Kidney epithelial cell (primary cell): ENCODE measurements around the gene MITF. TPM values are rescaled to one million over a fixed set of nuclear protein-coding genes. Genes with fewer than 3 reads are reported as not detected.

Experiments used
- DNase-seq: peaks from one replicate; pipeline ENCODE4 v3.0.0-alpha.2; 2010; ENCODE audit warnings: low read depth
- H3K27me3 ChIP-seq: 2 replicates; pipeline ENCODE4 v1.6.0; 2011; ENCODE audit warnings: low read length; ENCODE audit not compliant: control insufficient read depth, insufficient read depth
- H3K36me3 ChIP-seq: 2 replicates; pipeline ENCODE4 v1.5.1; 2011; ENCODE audit warnings: low read length; ENCODE audit not compliant: control insufficient read depth, insufficient read depth
- H3K4me3 ChIP-seq: 2 replicates; pipeline ENCODE4 v1.5.1; 2011; ENCODE audit warnings: low read depth, mild to moderate bottlenecking, control low read depth, low read length
- CTCF ChIP-seq: IDR thresholded peaks from 2 replicates; pipeline ENCODE4 v1.5.1; 2011; ENCODE audit warnings: mild to moderate bottlenecking, moderate library complexity, low read length, control low read depth, inconsistent platforms; ENCODE audit not compliant: insufficient read depth, poor library complexity, severe bottlenecking
- total RNA-seq: library from RNA; depleted of rRNA; stranded (reverse); fragments of >200 nt; gene quantifications from 2 replicates; pipeline ENCODE4 v1.2.3, GENCODE V29; 2015

The MITF gene
- total RNA-seq, 1 donor from 2014 or later = 5.8 TPM

GRCh38 chr3:69997631-69998307 lies 258.5 kb downstream of the MITF start:
- no peak for TF ChIP-seq CTCF
- DNase-seq = no peak
- Histone ChIP-seq H3K27me3 (no peaks in the 10 kb centered on the region), H3K36me3 (no peaks in the 10 kb centered on the region), H3K4me3 (no peak overlapping the region)

- Histone ChIP-seq H3K4me3 (no peak overlapping the region), H3K27me3 (no peaks in the 10 kb centered on the region), H3K36me3 (no peaks in the 10 kb centered on the region)
- TF ChIP-seq CTCF = no peak
- DNase-seq = no peak
These were observed 259.5 kb downstream of the MITF start for GRCh38 chr3:69998759-69999139.

GRCh38 chr3:69999140-70000027 lies 260.1 kb downstream of the MITF start, which contains the start of gene SAMMSON:
Gene SAMMSON, plus strand, starts transcription at chr3:69999733.
- H3K4me3 ChIP-seq = no peak within 1 kb of the TSS
- DNase-seq = no peak

GRCh38 chr3:70000028-70000410 lies 260.8 kb downstream of the MITF start:
- H3K36me3 ChIP-seq = no peaks in the 10 kb centered on the region
- H3K4me3 ChIP-seq = no peak overlapping the region
- DNase-seq = no peak
- no peak for TF ChIP-seq CTCF
- H3K27me3 ChIP-seq = no peaks in the 10 kb centered on the region

More at GRCh38 chr3:69999140-70000027, 260.1 kb downstream of the MITF start, which contains the start of gene SAMMSON:
- no peak for TF ChIP-seq CTCF
- Histone ChIP-seq H3K36me3 (no peaks in the 10 kb centered on the region), H3K27me3 (no peaks in the 10 kb centered on the region)

- DNase-seq = no peak
- H3K4me3 ChIP-seq = no peak overlapping the region
- H3K27me3 ChIP-seq = no peaks in the 10 kb centered on the region
- H3K36me3 ChIP-seq = no peaks in the 10 kb centered on the region
- TF ChIP-seq CTCF = no peak
These were observed 261.4 kb downstream of the MITF start for GRCh38 chr3:70000563-70001081.
